ENCODE results near the gene CYP1A1. TPM values are rescaled to one million over a fixed set of nuclear protein-coding genes. Genes with fewer than 3 reads are reported as not detected.
A peak's percentile ranks its signal among the peaks of the same experiment; 100 is the strongest.

CYP1A1 gene
- total RNA-seq, 1 experiment from 2014 or later: 2.7 TPM

- DNase-seq (ENCODE audit: low read depth, low spot score): no peak
Observed at GRCh38 chr15:74722591-74722990, 2.7 kb downstream of the CYP1A1 start.

GRCh38 chr15:74716651-74717050 is 8.7 kb downstream of the CYP1A1 start:
- in situ Hi-C loops (cut with HindIII; ENCODE audit: low pct_unique_long_range_greater_than_20kb, low sequenced_read_pairs): no loop called here
- peak; percentile 49 for DNase-seq (ENCODE audit: low read depth, low spot score)

More at GRCh38 chr15:74722591-74722990, 2.7 kb downstream of the CYP1A1 start:
- in situ Hi-C loops (cut with HindIII; ENCODE audit: low pct_unique_long_range_greater_than_20kb, low sequenced_read_pairs): no loop called here

- in situ Hi-C loops (cut with HindIII; ENCODE audit: low pct_unique_long_range_greater_than_20kb, low sequenced_read_pairs): no loop called here
- no peak for DNase-seq (ENCODE audit: low read depth, low spot score)
Observed at GRCh38 chr15:74712311-74712710, 13.0 kb downstream of the CYP1A1 start.

- in situ Hi-C loops (cut with HindIII; ENCODE audit: low pct_unique_long_range_greater_than_20kb, low sequenced_read_pairs): no loop called here
Observed at GRCh38 chr15:74710319-74711094, 14.8 kb downstream of the CYP1A1 start.

DNA sequence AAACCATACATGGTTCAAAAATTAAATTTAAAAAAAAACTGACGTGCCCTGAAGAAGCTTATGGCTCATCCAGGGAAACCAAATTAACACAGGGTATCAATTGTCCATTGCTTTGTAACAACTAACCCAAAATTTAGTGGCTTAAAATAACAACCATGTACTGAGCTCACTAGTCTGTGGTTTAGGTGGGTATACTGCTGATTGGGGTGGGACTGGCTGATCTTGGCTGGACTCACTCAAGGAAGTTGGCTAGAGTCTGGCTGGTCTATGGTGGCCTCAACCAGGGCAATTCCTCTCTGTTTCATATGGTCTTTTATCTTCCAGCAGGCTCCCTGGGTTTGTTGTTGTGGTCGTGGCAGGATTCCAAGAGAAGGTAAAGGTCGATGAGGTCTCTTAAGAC is 15.4 kb downstream of the CYP1A1 start:
- no peak for DNase-seq (ENCODE audit: low read depth, low spot score)
- in situ Hi-C loops (cut with HindIII; ENCODE audit: low pct_unique_long_range_greater_than_20kb, low sequenced_read_pairs): no loop called here

More at GRCh38 chr15:74710319-74711094, 14.8 kb downstream of the CYP1A1 start:
- no peak for DNase-seq (ENCODE audit: low read depth, low spot score)

GRCh38 chr15:74709011-74709410 is 16.3 kb downstream of the CYP1A1 start:
- in situ Hi-C loops (cut with HindIII; ENCODE audit: low pct_unique_long_range_greater_than_20kb, low sequenced_read_pairs): no loop called here
- DNase-seq (ENCODE audit: low read depth, low spot score): no peak

- DNase-seq (ENCODE audit: low read depth, low spot score): no peak
- in situ Hi-C loops (cut with HindIII; ENCODE audit: low pct_unique_long_range_greater_than_20kb, low sequenced_read_pairs): no loop called here
Observed at GRCh38 chr15:74696808-74697207, 28.5 kb downstream of the CYP1A1 start.

DNA sequence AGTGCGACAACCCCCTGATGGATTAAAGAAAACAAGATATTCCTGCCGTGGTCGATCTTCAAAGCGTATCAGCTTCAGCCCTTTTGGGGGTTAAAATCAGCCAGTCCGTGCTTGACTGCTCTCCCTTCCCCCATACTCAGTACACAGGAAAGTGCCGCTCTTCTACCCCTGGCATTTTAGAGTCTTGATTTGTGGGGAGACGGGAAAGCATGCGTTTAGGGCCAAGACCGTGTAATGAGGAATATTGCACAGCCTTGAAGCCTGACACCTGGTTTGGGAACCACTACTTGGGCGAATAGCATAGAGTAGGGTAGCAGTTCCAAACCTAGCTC is 29.0 kb downstream of the CYP1A1 start:
- in situ Hi-C loops (cut with HindIII; ENCODE audit: low pct_unique_long_range_greater_than_20kb, low sequenced_read_pairs): no loop called here
- DNase-seq (ENCODE audit: low read depth, low spot score): no peak

DNA sequence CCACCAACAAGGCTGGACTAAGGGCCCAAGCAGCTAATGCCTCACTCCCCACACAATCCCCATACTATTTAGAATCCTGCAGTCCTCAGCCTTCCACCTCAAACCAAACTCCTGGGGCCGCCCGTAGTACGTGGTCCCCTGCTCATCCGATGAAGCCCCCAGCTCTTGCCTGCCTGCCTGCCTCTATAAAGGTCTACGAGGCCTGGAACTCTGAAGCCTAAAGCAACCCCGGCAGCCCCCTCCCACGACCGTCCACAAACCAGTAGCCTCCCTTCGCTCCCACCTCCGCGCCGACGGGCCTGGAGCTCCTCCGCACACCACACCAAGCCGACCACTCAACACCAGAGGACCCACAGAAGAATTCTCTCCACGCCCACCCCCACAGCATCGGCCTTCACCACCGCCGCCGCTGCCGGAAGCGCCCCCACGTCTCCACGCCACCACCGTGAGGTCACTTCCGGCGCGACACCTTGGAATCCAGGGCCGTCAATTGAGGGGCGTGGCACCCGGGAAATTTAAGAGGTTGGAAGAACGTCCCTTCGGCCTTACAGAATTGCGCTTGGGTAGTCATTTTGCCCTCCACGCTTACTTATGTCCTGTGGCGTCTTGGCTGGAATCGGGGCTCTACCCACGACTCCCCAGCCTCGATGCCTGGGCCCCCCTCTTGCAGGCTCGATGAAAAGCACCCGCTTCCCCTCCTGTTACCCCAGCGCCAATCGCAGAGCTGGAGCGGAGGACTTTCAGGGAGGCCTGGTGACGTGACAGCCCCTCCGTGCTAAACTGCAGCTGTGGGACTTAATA is 29.5 kb downstream of the CYP1A1 start, which contains the start of gene EDC3:
TSS of gene EDC3 (minus strand) at position 428 of the 801 bp plus-strand sequence. CDS start 20,900 bp downstream, outside the sequence.
- in situ Hi-C loops (cut with HindIII; ENCODE audit: low pct_unique_long_range_greater_than_20kb, low sequenced_read_pairs): no loop called here
- peak; percentile 87 for DNase-seq (ENCODE audit: low read depth, low spot score)

GRCh38 chr15:74692327-74692726 is 33.0 kb downstream of the CYP1A1 start:
- in situ Hi-C loops (cut with HindIII; ENCODE audit: low pct_unique_long_range_greater_than_20kb, low sequenced_read_pairs): no loop called here
- DNase-seq (ENCODE audit: low read depth, low spot score): no peak

- DNase-seq (ENCODE audit: low read depth, low spot score): no peak
- in situ Hi-C loops (cut with HindIII; ENCODE audit: low pct_unique_long_range_greater_than_20kb, low sequenced_read_pairs): no loop called here
Observed at GRCh38 chr15:74683758-74684157, 41.6 kb downstream of the CYP1A1 start.

DNA sequence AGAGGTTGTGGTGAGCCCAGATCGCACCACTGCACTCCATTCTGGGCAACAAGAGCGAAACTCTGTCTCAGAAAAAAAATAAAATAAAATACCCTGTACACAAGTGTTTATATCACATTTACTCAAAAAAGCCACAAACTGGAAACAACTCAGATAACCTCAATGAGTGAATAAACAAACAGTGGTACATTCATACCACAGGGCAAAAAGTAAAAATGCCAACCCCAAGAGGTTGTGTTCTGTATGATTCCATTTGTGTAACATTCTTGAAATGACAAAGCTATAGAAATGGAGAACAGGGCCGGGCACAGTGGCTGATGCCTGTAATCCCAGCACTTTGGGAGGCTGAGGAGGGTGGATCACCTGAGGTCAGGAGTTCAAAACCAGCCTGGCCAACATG is 42.4 kb downstream of the CYP1A1 start:
- in situ Hi-C loops (cut with HindIII; ENCODE audit: low pct_unique_long_range_greater_than_20kb, low sequenced_read_pairs): no loop called here

DNA sequence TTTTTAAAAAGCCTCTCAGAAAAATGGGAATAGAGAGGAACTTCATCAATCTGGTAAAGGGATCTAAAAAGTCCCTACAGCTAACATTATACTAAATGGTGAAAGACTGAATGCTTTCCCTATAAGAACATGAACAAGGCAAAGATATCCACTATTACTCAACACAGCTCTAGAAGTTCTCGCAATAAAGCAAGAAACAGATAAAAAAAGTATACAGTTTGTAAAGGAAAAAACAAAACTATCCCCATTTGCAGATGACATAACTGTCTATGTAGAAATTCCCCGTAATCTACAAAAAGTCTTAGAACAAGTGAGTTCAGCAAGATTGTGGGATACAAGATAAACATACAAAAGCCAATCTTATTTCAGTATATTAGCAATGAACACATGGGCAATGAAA is 44.9 kb downstream of the CYP1A1 start:
- in situ Hi-C loops (cut with HindIII; ENCODE audit: low pct_unique_long_range_greater_than_20kb, low sequenced_read_pairs): no loop called here
- no peak for DNase-seq (ENCODE audit: low read depth, low spot score)

More for the DNA sequence above, 42.4 kb downstream of the CYP1A1 start:
- no peak for DNase-seq (ENCODE audit: low read depth, low spot score)

DNA sequence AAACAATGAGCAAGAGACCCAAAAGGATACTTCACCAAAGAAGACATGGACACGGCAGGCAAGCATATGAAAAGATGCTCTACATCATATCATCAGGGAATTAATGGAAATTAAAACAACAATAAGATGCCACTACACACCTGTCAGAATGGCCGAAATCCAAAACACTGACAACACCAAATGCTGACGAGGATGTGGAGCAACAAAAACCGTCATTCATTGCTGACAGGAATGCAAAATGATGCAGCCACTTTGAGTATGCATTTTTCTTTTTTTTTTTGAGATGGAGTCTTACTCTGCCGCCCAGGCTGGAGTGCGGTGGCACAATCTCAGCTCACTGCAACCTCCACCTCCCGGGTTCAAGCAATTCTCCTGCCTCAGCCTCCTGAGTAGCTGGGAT is 48.5 kb downstream of the CYP1A1 start:
- in situ Hi-C loops (cut with HindIII; ENCODE audit: low pct_unique_long_range_greater_than_20kb, low sequenced_read_pairs): no loop called here
- DNase-seq (ENCODE audit: low read depth, low spot score): no peak

DNA sequence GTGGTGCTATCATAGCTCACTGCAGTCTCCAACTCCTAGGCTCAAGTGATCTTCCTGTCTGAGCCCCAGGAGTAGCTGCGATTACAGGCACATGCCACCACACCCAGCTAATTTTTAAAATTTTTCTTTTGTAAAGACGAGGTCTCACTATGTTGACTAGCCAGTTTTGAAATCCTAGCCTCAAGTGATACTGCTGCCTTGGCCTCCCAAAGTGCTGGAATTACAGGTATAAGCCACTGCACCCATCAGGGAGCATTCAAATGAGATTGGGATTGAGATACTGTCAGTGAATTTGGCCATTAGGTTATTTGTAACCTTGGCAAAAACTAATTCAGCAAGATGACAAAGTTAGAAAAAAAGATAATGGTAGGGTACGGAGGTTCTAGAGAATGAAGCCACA is 51.2 kb downstream of the CYP1A1 start:
- in situ Hi-C loops (cut with HindIII; ENCODE audit: low pct_unique_long_range_greater_than_20kb, low sequenced_read_pairs): no loop called here
- DNase-seq (ENCODE audit: low read depth, low spot score): no peak

DNA sequence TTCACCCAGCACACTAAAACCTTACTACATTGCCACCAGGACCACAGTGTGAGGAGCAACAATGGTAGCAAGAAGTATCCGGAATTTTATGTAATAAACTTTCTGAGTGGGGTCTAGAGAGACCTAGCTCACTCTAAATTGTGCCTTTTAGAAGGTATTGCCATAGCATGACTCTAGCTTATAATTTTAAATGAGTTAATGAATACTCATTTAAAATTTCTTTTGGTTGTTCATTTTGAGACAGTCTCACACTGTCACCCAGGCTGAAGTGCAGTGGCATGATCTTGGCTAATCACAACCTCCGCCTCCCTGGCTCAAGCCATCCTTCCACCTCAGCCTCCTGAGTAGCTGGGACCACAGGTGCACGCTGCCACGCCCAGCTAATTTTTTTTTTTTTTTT is 55.7 kb downstream of the CYP1A1 start:
- DNase-seq (ENCODE audit: low read depth, low spot score): no peak
- in situ Hi-C loops (cut with HindIII; ENCODE audit: low pct_unique_long_range_greater_than_20kb, low sequenced_read_pairs): no loop called here
